Chondrocyte (in vitro differentiated cells): Measurements from ENCODE around the gene UNC13C. TPM values are rescaled to one million over a fixed set of nuclear protein-coding genes. Genes with fewer than 3 reads are reported as not detected.

Experiments
- DNase-seq: peaks from one replicate; pipeline ENCODE4 v3.0.0; 2021; ENCODE audit warnings: mixed read lengths, low spot score
- H3K27ac Mint-ChIP-seq: one replicate; pipeline ENCODE4 v1.8.0; 2021; ENCODE audit warnings: mild to moderate bottlenecking, moderate library complexity, mixed read lengths; ENCODE audit not compliant: unreplicated experiment
- H3K27me3 Mint-ChIP-seq: 2 replicates; pipeline ENCODE4 v1.8.0; 2021; ENCODE audit warnings: low read depth, mixed read lengths
- H3K36me3 Mint-ChIP-seq: 2 replicates; pipeline ENCODE4 v1.8.0; 2021; ENCODE audit warnings: low read depth, mixed read lengths
- H3K4me1 Mint-ChIP-seq: 2 replicates; pipeline ENCODE4 v1.8.0; 2021; ENCODE audit warnings: low read depth, mild to moderate bottlenecking, mixed read lengths
- H3K4me3 Mint-ChIP-seq: one replicate; pipeline ENCODE4 v1.8.0; 2021; ENCODE audit warnings: mild to moderate bottlenecking, moderate library complexity, mixed read lengths; ENCODE audit not compliant: unreplicated experiment
- H3K9me3 Mint-ChIP-seq: 2 replicates; pipeline ENCODE4 v1.8.0; 2021; ENCODE audit warnings: low read depth, mixed read lengths
- CTCF ChIP-seq: fragments of 200-600 bp; sonication (generic); IDR thresholded peaks from 2 replicates; pipeline ENCODE4 v1.5.0; 2021; ENCODE audit warnings: antibody characterized with exemption, mild to moderate bottlenecking, moderate library complexity
- total RNA-seq: library from RNA; stranded (reverse); gene quantifications from 3 replicates; pipeline ENCODE4 v1.2.1, GENCODE V29; 2021

Gene UNC13C
- total RNA-seq, 1 donor from 2014 or later = 0.15 TPM

- H3K36me3 Mint-ChIP-seq = no peaks in the 10 kb centered on the region
- no peak for DNase-seq
- no peak overlapping the region for H3K4me3 Mint-ChIP-seq
- H3K9me3 Mint-ChIP-seq = peaks cover 12% of the 10 kb centered on the region
- no peak for TF ChIP-seq CTCF
- H3K4me1 Mint-ChIP-seq = no peaks in the 10 kb centered on the region
- H3K27ac Mint-ChIP-seq = no peak overlapping the region
- peaks cover 4% of the 10 kb centered on the region for H3K27me3 Mint-ChIP-seq
Measured at GRCh38 chr15:54582863-54583643, 604.8 kb downstream of the UNC13C start.

- Mint-ChIP-seq H3K27ac (no peak overlapping the region), H3K4me1 (no peaks in the 10 kb centered on the region), H3K27me3 (peaks cover 2% of the 10 kb centered on the region), H3K36me3 (no peaks in the 10 kb centered on the region), H3K9me3 (peaks cover 12% of the 10 kb centered on the region), H3K4me3 (no peak overlapping the region)
- no peak for DNase-seq
- TF ChIP-seq CTCF = no peak
Measured at GRCh38 chr15:54585063-54585462, 606.8 kb downstream of the UNC13C start.

GRCh38 chr15:54594115-54594514, 615.9 kb downstream of the UNC13C start:
- peaks cover 25% of the 10 kb centered on the region for H3K9me3 Mint-ChIP-seq
- no peaks in the 10 kb centered on the region for H3K27me3 Mint-ChIP-seq
- no peak overlapping the region for H3K27ac Mint-ChIP-seq
- H3K36me3 Mint-ChIP-seq = no peaks in the 10 kb centered on the region
- H3K4me3 Mint-ChIP-seq = no peak overlapping the region
- H3K4me1 Mint-ChIP-seq = no peaks in the 10 kb centered on the region
- DNase-seq = no peak
- no peak for TF ChIP-seq CTCF

GRCh38 chr15:54599386-54599785, 621.1 kb downstream of the UNC13C start:
- peaks cover 6% of the 10 kb centered on the region for H3K9me3 Mint-ChIP-seq
- no peak for DNase-seq
- no peak overlapping the region for H3K27ac Mint-ChIP-seq
- H3K4me3 Mint-ChIP-seq = no peak overlapping the region
- no peaks in the 10 kb centered on the region for H3K4me1 Mint-ChIP-seq
- no peak for TF ChIP-seq CTCF
- H3K27me3 Mint-ChIP-seq = no peaks in the 10 kb centered on the region
- H3K36me3 Mint-ChIP-seq = no peaks in the 10 kb centered on the region

- no peaks in the 10 kb centered on the region for H3K9me3 Mint-ChIP-seq
- DNase-seq = no peak
- no peak overlapping the region for H3K27ac Mint-ChIP-seq
Measured at GRCh38 chr15:54605043-54605442, 626.8 kb downstream of the UNC13C start.

More at GRCh38 chr15:54605043-54605442, 626.8 kb downstream of the UNC13C start:
- no peaks in the 10 kb centered on the region for H3K36me3 Mint-ChIP-seq
- no peak for TF ChIP-seq CTCF
- H3K4me1 Mint-ChIP-seq = no peaks in the 10 kb centered on the region
- H3K27me3 Mint-ChIP-seq = no peaks in the 10 kb centered on the region
- H3K4me3 Mint-ChIP-seq = no peak overlapping the region
